Measurements from ENCODE around the gene TEX29.

The TEX29 gene

DNA sequence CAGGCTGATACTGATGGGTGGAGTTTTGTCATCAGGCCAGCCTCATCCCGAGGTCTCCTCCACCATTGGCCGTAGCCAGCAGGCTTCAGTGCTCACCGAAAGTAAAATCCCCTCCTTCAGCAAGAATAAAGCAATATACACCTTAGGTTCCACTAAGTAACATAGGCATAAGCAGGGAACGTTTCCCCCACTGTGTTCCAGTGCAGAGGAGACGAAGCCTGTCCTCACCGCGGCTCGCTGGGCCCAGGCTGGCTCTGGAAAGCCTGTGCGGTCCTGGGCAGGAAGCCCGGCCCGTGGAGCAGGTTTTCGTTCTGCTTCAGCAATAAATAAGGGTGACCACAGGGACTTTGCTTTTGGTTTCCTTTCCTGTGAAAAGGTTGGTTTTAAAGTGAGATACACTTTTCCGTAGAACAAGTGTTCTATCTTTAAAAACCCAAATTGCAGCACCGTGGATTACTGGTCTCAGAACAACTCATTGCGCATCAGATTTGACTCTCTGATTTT, 16.3 kb upstream of the TEX29 start:
- Histone ChIP-seq H3K9me3 (ENCODE audit: severe bottlenecking) (no peaks in the 10 kb centered on the region), H3K4me3 (ENCODE audit: severe bottlenecking) (no peak overlapping the region), H3K27me3 (ENCODE audit: insufficient read depth, poor library complexity, severe bottlenecking) (no peaks in the 10 kb centered on the region), H3K36me3 (ENCODE audit: low read depth) (peaks cover 46% of the 10 kb centered on the region), H3K27ac (ENCODE audit: poor library complexity, severe bottlenecking) (no peak overlapping the region), H3K4me1 (ENCODE audit: insufficient read depth, poor library complexity, severe bottlenecking) (no peaks in the 10 kb centered on the region)
- no peak for ATAC-seq (ENCODE audit: low read depth)
- DNase-seq (ENCODE audit: low spot score), result no peak
- TF ChIP-seq, protein P1, sequence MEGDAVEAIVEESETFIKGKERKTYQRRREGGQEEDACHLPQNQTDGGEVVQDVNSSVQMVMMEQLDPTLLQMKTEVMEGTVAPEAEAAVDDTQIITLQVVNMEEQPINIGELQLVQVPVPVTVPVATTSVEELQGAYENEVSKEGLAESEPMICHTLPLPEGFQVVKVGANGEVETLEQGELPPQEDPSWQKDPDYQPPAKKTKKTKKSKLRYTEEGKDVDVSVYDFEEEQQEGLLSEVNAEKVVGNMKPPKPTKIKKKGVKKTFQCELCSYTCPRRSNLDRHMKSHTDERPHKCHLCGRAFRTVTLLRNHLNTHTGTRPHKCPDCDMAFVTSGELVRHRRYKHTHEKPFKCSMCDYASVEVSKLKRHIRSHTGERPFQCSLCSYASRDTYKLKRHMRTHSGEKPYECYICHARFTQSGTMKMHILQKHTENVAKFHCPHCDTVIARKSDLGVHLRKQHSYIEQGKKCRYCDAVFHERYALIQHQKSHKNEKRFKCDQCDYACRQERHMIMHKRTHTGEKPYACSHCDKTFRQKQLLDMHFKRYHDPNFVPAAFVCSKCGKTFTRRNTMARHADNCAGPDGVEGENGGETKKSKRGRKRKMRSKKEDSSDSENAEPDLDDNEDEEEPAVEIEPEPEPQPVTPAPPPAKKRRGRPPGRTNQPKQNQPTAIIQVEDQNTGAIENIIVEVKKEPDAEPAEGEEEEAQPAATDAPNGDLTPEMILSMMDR (IDR thresholded peaks at IDR 0.05; ENCODE audit: poor library complexity, severe bottlenecking), result no peak

DNA sequence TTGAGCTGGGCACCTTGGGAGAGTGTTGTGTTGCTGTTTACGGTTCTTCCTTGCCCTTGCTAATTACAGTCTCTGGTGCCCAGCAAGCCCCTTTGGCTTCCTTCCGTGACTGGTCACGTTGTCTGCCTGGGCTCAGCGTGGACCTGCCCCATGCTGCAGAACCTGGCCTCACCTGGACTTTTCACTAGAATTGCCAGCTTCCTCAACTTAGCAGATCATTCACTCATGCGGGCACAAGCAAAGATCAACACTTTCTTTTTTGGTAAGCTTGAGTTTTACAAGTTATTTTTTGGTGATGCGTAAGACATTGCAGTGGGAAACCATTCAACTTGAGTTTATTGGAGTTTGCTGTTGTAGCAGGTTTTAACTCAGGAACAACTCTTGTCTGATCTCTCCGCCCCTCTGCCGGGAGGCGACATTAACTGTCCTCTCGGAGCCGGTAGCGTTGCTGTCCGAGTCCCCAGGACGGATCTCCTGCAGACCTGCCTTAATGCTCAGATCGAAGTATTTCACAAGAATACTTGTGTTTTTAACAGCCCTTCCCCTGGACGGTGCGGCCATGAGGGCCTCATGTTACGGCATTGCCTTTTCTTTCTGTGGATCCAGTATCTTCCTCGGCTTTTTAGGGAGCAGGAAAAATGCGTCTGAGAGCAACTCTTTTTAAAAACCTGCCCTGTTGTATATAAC, 15.7 kb upstream of the TEX29 start:
- ATAC-seq (ENCODE audit: low read depth), result no peak
- DNase-seq (ENCODE audit: low spot score), result no peak
- Histone ChIP-seq H3K4me1 (ENCODE audit: insufficient read depth, poor library complexity, severe bottlenecking) (no peaks in the 10 kb centered on the region), H3K27ac (ENCODE audit: poor library complexity, severe bottlenecking) (no peak overlapping the region), H3K27me3 (ENCODE audit: insufficient read depth, poor library complexity, severe bottlenecking) (no peaks in the 10 kb centered on the region), H3K36me3 (ENCODE audit: low read depth) (peaks cover 46% of the 10 kb centered on the region), H3K4me3 (ENCODE audit: severe bottlenecking) (no peak overlapping the region), H3K9me3 (ENCODE audit: severe bottlenecking) (no peaks in the 10 kb centered on the region)
- TF ChIP-seq, protein P1 (IDR thresholded peaks at IDR 0.05; ENCODE audit: poor library complexity, severe bottlenecking), result no peak

DNA sequence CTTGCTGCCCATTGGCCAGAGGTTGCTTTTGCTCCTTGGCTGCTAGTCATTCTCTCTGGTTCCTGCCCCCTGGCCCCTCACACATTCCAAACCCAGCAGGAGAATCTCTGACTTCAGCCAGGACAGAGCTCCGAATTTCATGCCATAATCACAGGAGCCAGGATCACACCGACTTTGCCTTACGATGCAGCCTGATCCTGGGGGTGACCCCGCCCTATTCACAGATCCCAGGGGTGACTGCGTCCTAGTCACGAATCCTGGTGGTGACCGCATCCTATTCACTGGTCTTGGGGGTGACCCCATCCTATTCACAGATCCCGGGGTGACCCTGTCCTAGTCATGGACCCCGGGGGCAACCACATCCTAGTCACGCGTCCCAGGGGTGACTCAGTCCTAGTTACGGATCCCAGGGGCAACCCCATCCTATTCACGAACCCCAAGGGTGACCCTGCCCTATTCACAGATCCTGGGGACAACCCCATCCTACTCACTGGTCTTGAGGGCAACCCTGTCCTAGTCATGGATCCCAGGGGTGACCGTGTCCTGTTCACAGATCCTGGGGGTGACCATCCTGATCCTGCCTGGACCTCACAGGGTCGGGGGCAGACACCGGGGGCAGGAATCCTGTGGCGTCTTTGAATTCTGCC, 7.4 kb upstream of the TEX29 start:
- ATAC-seq (ENCODE audit: low read depth) (no peak), DNase-seq (ENCODE audit: low spot score) (no peak)
- TF ChIP-seq, protein P1 (IDR thresholded peaks at IDR 0.05; ENCODE audit: poor library complexity, severe bottlenecking), result no peak
- H3K27ac ChIP-seq (ENCODE audit: poor library complexity, severe bottlenecking), result no peak overlapping the region
- H3K36me3 ChIP-seq (ENCODE audit: low read depth), result no peaks in the 10 kb centered on the region
- no peaks in the 10 kb centered on the region for H3K9me3 ChIP-seq (ENCODE audit: severe bottlenecking)
- no peaks in the 10 kb centered on the region for H3K4me1 ChIP-seq (ENCODE audit: insufficient read depth, poor library complexity, severe bottlenecking)
- no peak overlapping the region for H3K4me3 ChIP-seq (ENCODE audit: severe bottlenecking)
- H3K27me3 ChIP-seq (ENCODE audit: insufficient read depth, poor library complexity, severe bottlenecking), result no peaks in the 10 kb centered on the region

DNA sequence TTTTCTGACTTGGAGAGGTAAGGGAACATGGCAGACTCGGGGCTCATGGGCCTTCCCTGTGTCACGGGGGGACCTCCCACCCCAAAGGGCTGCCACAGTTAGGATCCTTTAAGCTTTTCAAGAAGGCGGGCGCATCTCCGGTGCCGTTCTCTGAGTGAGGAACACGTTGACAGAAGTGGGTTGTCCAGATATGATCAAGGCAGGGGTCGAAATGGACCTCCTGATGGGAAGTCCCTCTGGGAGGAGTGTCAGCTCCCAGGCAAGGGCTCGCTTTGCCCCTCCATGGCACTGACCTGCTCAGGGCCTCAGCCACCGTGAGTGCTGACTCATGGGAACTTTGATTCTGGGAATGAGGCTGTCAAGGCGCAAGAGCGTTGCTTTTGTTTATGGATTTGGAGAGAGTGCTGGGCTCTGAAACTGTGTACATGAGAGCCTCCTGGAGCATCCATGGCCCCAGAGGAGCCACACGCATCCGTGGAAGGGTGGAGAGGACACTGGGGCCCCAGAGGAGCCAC, 6.5 kb upstream of the TEX29 start:
- Histone ChIP-seq H3K4me1 (ENCODE audit: insufficient read depth, poor library complexity, severe bottlenecking) (no peaks in the 10 kb centered on the region), H3K9me3 (ENCODE audit: severe bottlenecking) (no peaks in the 10 kb centered on the region), H3K27me3 (ENCODE audit: insufficient read depth, poor library complexity, severe bottlenecking) (no peaks in the 10 kb centered on the region), H3K27ac (ENCODE audit: poor library complexity, severe bottlenecking) (no peak overlapping the region), H3K36me3 (ENCODE audit: low read depth) (no peaks in the 10 kb centered on the region), H3K4me3 (ENCODE audit: severe bottlenecking) (no peak overlapping the region)
- TF ChIP-seq, protein P1 (IDR thresholded peaks at IDR 0.05; ENCODE audit: poor library complexity, severe bottlenecking), result no peak
- DNase-seq (ENCODE audit: low spot score) (no peak), ATAC-seq (ENCODE audit: low read depth) (no peak)
